Activated naive CD8-positive, alpha-beta T cell treated with anti-CD3 and anti-CD28 coated beads, Interleukin-2, amount 10 ng/mL, durations not matched to agents 7 days and 5 days (primary cell): ENCODE measurements around the gene MAD1L1. TPM values are rescaled to one million over a fixed set of nuclear protein-coding genes. Genes with fewer than 3 reads are reported as not detected.
"Not testable (repeated sequence)": the region's sequence is repeated elsewhere in the genome, so short reads cannot be mapped to it uniquely, and the experiment has no call there.

Source experiments
- ATAC-seq: fragments of 150-1000 bp; cut with Tn5 transposase; one replicate; pipeline ENCODE4 v1.10.0; 2021; ENCODE audit warnings: low read depth, moderate library complexity
- POLR2A ChIA-PET: fragments of 350-600 bp; sonication (Branson Sonifier 250); formaldehyde crosslinking; loops from one replicate; lab custom pipeline; 2021; ENCODE audit warnings: antibody characterized with exemption; lab: Charles Lee
- DNase-seq: peaks from one replicate; pipeline ENCODE4 v3.0.0; 2021
- H3K27ac Mint-ChIP-seq: one replicate; pipeline ENCODE4 v1.8.0; 2022; ENCODE audit warnings: mild to moderate bottlenecking, mixed read lengths
- H3K27me3 Mint-ChIP-seq: one replicate; pipeline ENCODE4 v1.8.0; 2022; ENCODE audit warnings: mild to moderate bottlenecking, moderate library complexity, mixed read lengths
- H3K36me3 Mint-ChIP-seq: one replicate; pipeline ENCODE4 v1.8.0; 2021; ENCODE audit warnings: mild to moderate bottlenecking, mixed read lengths
- H3K4me1 Mint-ChIP-seq: one replicate; pipeline ENCODE4 v1.8.0; 2021; ENCODE audit warnings: mixed read lengths
- H3K4me3 Mint-ChIP-seq: one replicate; pipeline ENCODE4 v1.8.0; 2022; ENCODE audit warnings: mild to moderate bottlenecking, moderate library complexity, mixed read lengths
- H3K9me3 Mint-ChIP-seq: one replicate; pipeline ENCODE4 v1.8.0; 2021; ENCODE audit warnings: mixed read lengths
- total RNA-seq, 2 experiments: library from RNA; stranded (reverse); gene quantifications; one replicate each; pipeline ENCODE4 v1.2.3, GENCODE V29; 2021

MAD1L1 gene
- total RNA-seq, 2 experiments from 2014 or later, result 72.7 to 82.6 TPM

- no peaks in the 10 kb centered on the region for H3K27me3 Mint-ChIP-seq
- H3K27ac Mint-ChIP-seq, result no peak overlapping the region
- H3K4me1 Mint-ChIP-seq, result no peaks in the 10 kb centered on the region
- DNase-seq, result no peak
- peaks cover 6% of the 10 kb centered on the region for H3K36me3 Mint-ChIP-seq
- no peak overlapping the region for H3K4me3 Mint-ChIP-seq
- ATAC-seq, result no peak
- POLR2A ChIA-PET, result no interaction called here
- H3K9me3 Mint-ChIP-seq, result no peaks in the 10 kb centered on the region
Observed at GRCh38 chr7:2269991-2270460, 37.3 kb upstream of the MAD1L1 start.

- ATAC-seq, H3K36me3 Mint-ChIP-seq, H3K4me1 Mint-ChIP-seq, H3K9me3 Mint-ChIP-seq, H3K27ac Mint-ChIP-seq, H3K4me3 Mint-ChIP-seq, DNase-seq, POLR2A ChIA-PET, H3K27me3 Mint-ChIP-seq: not testable (repeated sequence)
Observed at GRCh38 chr7:2269089-2269990, 36.6 kb upstream of the MAD1L1 start.

- no peaks in the 10 kb centered on the region for H3K27me3 Mint-ChIP-seq
- H3K36me3 Mint-ChIP-seq, result peaks cover 10% of the 10 kb centered on the region
- POLR2A ChIA-PET, result no interaction called here
- peaks cover under 1% of the 10 kb centered on the region for H3K4me1 Mint-ChIP-seq
- ATAC-seq, result no peak
- no peak overlapping the region for H3K4me3 Mint-ChIP-seq
- no peaks in the 10 kb centered on the region for H3K9me3 Mint-ChIP-seq
- H3K27ac Mint-ChIP-seq, result no peak overlapping the region
- DNase-seq, result no peak
Observed at GRCh38 chr7:2266911-2267310, 34.2 kb upstream of the MAD1L1 start.

DNA sequence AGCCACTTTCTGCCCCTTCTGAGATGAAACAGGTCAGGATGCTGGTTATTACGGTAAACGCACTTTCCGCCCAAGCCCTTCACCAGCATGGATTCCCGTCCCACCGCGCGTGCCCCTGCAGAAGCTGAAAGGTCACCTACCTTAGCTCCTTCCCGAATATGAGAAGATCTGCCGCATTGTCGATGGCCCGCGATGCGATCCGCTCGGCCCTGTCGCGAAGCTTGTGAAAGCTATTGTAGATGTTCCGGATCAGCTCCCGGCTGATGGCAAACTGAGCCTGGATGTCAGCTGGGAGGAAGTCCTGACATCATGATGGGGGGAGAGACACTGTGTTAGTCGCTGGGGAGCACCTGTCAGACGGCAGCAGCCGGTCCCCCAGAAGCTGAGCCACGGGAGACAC is 31.4 kb upstream of the MAD1L1 start:
- no peak overlapping the region for H3K27ac Mint-ChIP-seq

GRCh38 chr7:2263176-2263575 is 30.4 kb upstream of the MAD1L1 start:
- DNase-seq (no peak), ATAC-seq (no peak)
- H3K27me3 Mint-ChIP-seq, result no peaks in the 10 kb centered on the region
- H3K36me3 Mint-ChIP-seq, result peaks cover 6% of the 10 kb centered on the region
- POLR2A ChIA-PET, result no interaction called here
- peaks cover 6% of the 10 kb centered on the region for H3K4me1 Mint-ChIP-seq
- H3K4me3 Mint-ChIP-seq, result no peak overlapping the region
- peak overlapping the region; percentile 9 for H3K27ac Mint-ChIP-seq
- H3K9me3 Mint-ChIP-seq, result no peaks in the 10 kb centered on the region

More for the DNA sequence above, 31.4 kb upstream of the MAD1L1 start:
- DNase-seq, result no peak
- H3K27me3 Mint-ChIP-seq, result no peaks in the 10 kb centered on the region
- ATAC-seq, result no peak
- peaks cover 6% of the 10 kb centered on the region for H3K36me3 Mint-ChIP-seq
- H3K4me3 Mint-ChIP-seq, result no peak overlapping the region
- POLR2A ChIA-PET, result no interaction called here
- no peaks in the 10 kb centered on the region for H3K9me3 Mint-ChIP-seq
- H3K4me1 Mint-ChIP-seq, result peaks cover 6% of the 10 kb centered on the region

DNA sequence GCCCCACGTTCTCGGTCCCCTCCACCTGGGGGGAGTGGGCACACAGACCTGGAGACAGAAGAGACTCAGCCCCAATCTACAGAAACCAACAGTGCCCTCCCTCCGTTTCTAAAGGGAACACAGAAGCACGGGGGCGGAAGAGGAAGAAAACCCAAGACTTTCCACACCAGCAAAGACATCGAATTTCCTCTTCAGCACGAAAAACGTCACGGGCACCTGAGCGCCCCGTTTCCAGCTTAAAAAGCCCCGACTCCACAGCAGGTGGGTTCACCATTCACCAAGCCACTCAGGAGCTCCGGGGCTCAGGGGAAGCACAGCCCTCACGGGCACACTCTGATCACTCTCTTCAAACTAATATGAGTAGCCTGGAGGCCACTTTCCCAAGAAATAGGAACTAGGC is 28.9 kb upstream of the MAD1L1 start:
- Mint-ChIP-seq H3K4me1 (peaks cover 6% of the 10 kb centered on the region), H3K36me3 (peaks cover 6% of the 10 kb centered on the region), H3K9me3 (no peaks in the 10 kb centered on the region), H3K27ac (peak overlapping the region; percentile 89), H3K4me3 (peak overlapping the region; percentile 65), H3K27me3 (no peaks in the 10 kb centered on the region)
- POLR2A ChIA-PET, result no interaction called here
- peak; percentile 59 for ATAC-seq
- DNase-seq, result no peak

- H3K27me3 Mint-ChIP-seq, result no peaks in the 10 kb centered on the region
- no peak overlapping the region for H3K27ac Mint-ChIP-seq
- peaks cover 6% of the 10 kb centered on the region for H3K36me3 Mint-ChIP-seq
- H3K4me3 Mint-ChIP-seq, result no peak overlapping the region
- POLR2A ChIA-PET, result no interaction called here
- H3K4me1 Mint-ChIP-seq, result peaks cover 6% of the 10 kb centered on the region
- H3K9me3 Mint-ChIP-seq, result no peaks in the 10 kb centered on the region
- no peak for ATAC-seq
- DNase-seq, result no peak
Observed at GRCh38 chr7:2260820-2261219, 28.1 kb upstream of the MAD1L1 start.

DNA sequence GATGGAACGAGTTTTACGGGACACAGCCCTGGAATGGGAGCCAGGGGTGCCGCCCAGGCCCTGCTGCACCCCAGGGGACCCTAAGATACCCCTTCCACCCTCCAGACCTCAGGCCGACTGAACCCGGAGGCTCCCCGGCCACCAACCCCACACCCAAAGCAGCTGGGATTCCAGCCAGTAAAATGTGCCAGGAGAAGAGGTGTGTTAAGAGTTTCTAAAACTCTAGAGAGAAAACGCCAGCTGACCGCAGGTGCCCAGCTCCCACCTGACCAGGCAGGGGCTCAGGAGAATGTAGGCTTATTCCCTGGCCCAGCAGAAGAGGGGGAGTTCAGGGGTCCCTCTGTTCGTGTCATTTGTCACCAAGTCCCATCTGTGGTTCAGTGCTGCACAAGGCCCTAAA is 26.7 kb upstream of the MAD1L1 start:
- ATAC-seq, result no peak
- DNase-seq, result no peak
- H3K27me3 Mint-ChIP-seq, result no peaks in the 10 kb centered on the region
- peak overlapping the region; percentile 49 for H3K27ac Mint-ChIP-seq
- POLR2A ChIA-PET, result no interaction called here
- no peaks in the 10 kb centered on the region for H3K9me3 Mint-ChIP-seq
- H3K4me1 Mint-ChIP-seq, result peaks cover 11% of the 10 kb centered on the region
- no peak overlapping the region for H3K4me3 Mint-ChIP-seq
- peaks cover 9% of the 10 kb centered on the region for H3K36me3 Mint-ChIP-seq

GRCh38 chr7:2258661-2259365 is 26.1 kb upstream of the MAD1L1 start:
- no peak overlapping the region for H3K27ac Mint-ChIP-seq
- peaks cover 11% of the 10 kb centered on the region for H3K4me1 Mint-ChIP-seq
- no peaks in the 10 kb centered on the region for H3K9me3 Mint-ChIP-seq
- H3K4me3 Mint-ChIP-seq, result no peak overlapping the region
- no peaks in the 10 kb centered on the region for H3K27me3 Mint-ChIP-seq
- DNase-seq (no peak), ATAC-seq (no peak)
- peaks cover 5% of the 10 kb centered on the region for H3K36me3 Mint-ChIP-seq
- POLR2A ChIA-PET, result no interaction called here

GRCh38 chr7:2257651-2258050 is 24.9 kb upstream of the MAD1L1 start:
- POLR2A ChIA-PET, result interaction anchor here (0.6 kb wide), 1 partner anchor 145 kb away, joined by 3 read pairs; no protein-coding TSS in a partner anchor
- Mint-ChIP-seq H3K27me3 (no peaks in the 10 kb centered on the region), H3K4me1 (peaks cover 13% of the 10 kb centered on the region), H3K9me3 (no peaks in the 10 kb centered on the region), H3K4me3 (no peak overlapping the region), H3K36me3 (peaks cover 5% of the 10 kb centered on the region), H3K27ac (no peak overlapping the region)
- no peak for DNase-seq
- no peak for ATAC-seq

DNA sequence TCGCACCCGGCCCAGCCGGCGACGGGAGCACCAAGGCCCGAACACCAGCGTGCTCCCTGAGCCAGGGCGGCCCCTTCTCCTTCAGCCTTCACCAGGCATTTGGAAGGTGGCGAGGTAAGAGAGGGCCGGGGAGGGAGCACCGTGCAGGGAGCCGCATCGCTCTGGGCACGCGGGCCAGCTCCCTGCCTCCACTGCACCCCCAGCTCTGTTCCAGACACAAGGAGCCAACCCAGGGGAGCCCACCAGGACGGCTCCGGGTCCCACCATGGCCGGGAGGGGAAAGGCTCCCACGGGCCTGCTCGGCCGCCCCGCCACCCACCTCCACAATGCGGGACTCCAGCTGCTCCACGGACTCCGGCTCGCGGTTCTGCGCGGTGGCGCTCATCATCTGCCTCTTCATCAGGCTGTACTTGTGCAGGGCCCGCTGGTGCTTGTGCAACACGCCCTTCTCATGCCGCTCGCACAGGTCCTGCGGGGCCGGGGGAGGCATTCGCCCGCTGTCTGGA is 24.4 kb upstream of the MAD1L1 start:
- Mint-ChIP-seq H3K27ac (no peak overlapping the region), H3K36me3 (peaks cover 5% of the 10 kb centered on the region), H3K27me3 (no peaks in the 10 kb centered on the region), H3K9me3 (no peaks in the 10 kb centered on the region), H3K4me3 (no peak overlapping the region), H3K4me1 (peaks cover 13% of the 10 kb centered on the region)
- DNase-seq (no peak), ATAC-seq (no peak)
- POLR2A ChIA-PET, result interaction anchor here (0.6 kb wide), 1 partner anchor 144 kb away, joined by 3 read pairs; no protein-coding TSS in a partner anchor

- Mint-ChIP-seq H3K4me1 (peaks cover 10% of the 10 kb centered on the region), H3K4me3 (no peak overlapping the region), H3K27me3 (no peaks in the 10 kb centered on the region), H3K27ac (no peak overlapping the region), H3K9me3 (no peaks in the 10 kb centered on the region), H3K36me3 (peaks cover 7% of the 10 kb centered on the region)
- DNase-seq, result no peak
- ATAC-seq, result no peak
- POLR2A ChIA-PET, result no interaction called here
Observed at GRCh38 chr7:2256306-2257045, 23.7 kb upstream of the MAD1L1 start.
